ENCODE data around the gene B4GALT3. TPM values are rescaled to one million over a fixed set of nuclear protein-coding genes. Genes with fewer than 3 reads are reported as not detected.

The B4GALT3 gene
- polyA plus RNA-seq, 1 experiment: 39.0 TPM

GRCh38 chr1:161206411-161207140 is 29.3 kb upstream of the B4GALT3 start:
- Histone ChIP-seq H3K27me3 (ENCODE audit: control insufficient read depth, insufficient read depth, low read length) (no peaks in the 10 kb centered on the region), H3K36me3 (ENCODE audit: control insufficient read depth, insufficient read depth, low read length) (peaks cover 20% of the 10 kb centered on the region), H3K4me3 (ENCODE audit: low read depth, low read length) (no peak overlapping the region)
- TF ChIP-seq, protein P1, sequence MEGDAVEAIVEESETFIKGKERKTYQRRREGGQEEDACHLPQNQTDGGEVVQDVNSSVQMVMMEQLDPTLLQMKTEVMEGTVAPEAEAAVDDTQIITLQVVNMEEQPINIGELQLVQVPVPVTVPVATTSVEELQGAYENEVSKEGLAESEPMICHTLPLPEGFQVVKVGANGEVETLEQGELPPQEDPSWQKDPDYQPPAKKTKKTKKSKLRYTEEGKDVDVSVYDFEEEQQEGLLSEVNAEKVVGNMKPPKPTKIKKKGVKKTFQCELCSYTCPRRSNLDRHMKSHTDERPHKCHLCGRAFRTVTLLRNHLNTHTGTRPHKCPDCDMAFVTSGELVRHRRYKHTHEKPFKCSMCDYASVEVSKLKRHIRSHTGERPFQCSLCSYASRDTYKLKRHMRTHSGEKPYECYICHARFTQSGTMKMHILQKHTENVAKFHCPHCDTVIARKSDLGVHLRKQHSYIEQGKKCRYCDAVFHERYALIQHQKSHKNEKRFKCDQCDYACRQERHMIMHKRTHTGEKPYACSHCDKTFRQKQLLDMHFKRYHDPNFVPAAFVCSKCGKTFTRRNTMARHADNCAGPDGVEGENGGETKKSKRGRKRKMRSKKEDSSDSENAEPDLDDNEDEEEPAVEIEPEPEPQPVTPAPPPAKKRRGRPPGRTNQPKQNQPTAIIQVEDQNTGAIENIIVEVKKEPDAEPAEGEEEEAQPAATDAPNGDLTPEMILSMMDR (IDR thresholded peaks at IDR 0.05; ENCODE audit: insufficient read depth, low read depth, low read length): no peak
- CTCF ChIA-PET: interaction anchor here (0.9 to 13.8 kb wide), 5 partner anchors 9 to 138 kb away, joined by 3 to 159 read pairs (median 4); partner anchors contain the start of genes APOA2 and TOMM40L
- POLR2A ChIA-PET: interaction anchor here (1.2 kb wide), 1 partner anchor 9 kb away, joined by 5 read pairs; no protein-coding TSS in a partner anchor
- DNase-seq (ENCODE audit: low read depth): no peak

DNA sequence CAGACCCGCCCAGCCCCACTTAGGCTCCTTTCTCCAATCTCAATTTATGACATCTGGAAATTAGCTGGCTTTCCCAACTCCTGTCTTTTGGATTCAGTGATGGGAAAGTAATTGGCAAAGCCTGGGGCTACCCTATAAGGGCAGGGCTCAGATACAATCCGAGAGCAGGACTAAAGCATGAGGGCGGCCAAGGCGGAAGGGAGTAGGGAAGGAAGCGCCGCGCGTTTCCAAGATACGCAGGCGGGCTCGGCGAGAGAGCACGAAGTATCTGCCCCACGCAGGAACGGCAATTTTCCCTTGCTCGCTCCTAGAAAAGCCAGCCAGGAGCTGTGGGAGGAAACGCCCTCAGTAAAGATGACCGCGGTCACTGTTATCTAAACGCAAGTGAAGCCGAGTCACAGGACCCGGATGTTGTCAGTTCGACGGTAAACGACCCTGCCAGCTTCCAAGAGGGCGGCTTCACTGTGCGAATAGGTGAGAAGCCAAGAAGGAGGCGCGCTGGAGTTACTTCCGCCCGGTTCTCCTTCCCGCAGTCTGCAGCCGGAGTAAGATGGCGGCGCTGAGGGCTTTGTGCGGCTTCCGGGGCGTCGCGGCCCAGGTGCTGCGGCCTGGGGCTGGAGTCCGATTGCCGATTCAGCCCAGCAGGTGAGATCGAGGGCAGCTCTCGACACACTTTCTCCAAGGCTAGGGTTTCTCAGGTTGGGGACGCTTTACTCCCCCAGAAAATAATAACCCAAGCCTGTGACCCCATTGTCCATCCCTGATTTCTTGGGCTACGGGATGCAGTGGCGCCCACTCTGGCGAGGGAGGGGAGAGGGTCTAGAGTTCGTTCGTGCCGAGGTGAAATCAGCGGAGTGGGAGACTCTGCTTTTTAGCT is 24.8 kb upstream of the B4GALT3 start, which contains the start of gene NDUFS2:
Gene NDUFS2 (plus strand): TSS at position 532 of the 877 bp plus-strand sequence. CDS start 19 bp downstream, at position 551.
- TF ChIP-seq, protein P1 (IDR thresholded peaks at IDR 0.05; ENCODE audit: insufficient read depth, low read depth, low read length): peak; percentile 39
- Histone ChIP-seq H3K27me3 (ENCODE audit: control insufficient read depth, insufficient read depth, low read length) (no peaks in the 10 kb centered on the region), H3K4me3 (ENCODE audit: low read depth, low read length) (peak within 1 kb of the TSS; percentile 70), H3K36me3 (ENCODE audit: control insufficient read depth, insufficient read depth, low read length) (peaks cover 6% of the 10 kb centered on the region)
- DNase-seq (ENCODE audit: low read depth): peak; percentile 93
- ChIA-PET POLR2A (interaction anchor here (0.6 to 1.2 kb wide), 5 partner anchors 11 to 188 kb away, joined by 3 to 4 read pairs (median 3); partner anchors contain the start of gene DEDD), CTCF (interaction anchor here (0.7 to 13.8 kb wide), 8 partner anchors 9 to 185 kb away, joined by 3 to 159 read pairs (median 8); partner anchors contain the start of genes APOA2 and TOMM40L)

DNA sequence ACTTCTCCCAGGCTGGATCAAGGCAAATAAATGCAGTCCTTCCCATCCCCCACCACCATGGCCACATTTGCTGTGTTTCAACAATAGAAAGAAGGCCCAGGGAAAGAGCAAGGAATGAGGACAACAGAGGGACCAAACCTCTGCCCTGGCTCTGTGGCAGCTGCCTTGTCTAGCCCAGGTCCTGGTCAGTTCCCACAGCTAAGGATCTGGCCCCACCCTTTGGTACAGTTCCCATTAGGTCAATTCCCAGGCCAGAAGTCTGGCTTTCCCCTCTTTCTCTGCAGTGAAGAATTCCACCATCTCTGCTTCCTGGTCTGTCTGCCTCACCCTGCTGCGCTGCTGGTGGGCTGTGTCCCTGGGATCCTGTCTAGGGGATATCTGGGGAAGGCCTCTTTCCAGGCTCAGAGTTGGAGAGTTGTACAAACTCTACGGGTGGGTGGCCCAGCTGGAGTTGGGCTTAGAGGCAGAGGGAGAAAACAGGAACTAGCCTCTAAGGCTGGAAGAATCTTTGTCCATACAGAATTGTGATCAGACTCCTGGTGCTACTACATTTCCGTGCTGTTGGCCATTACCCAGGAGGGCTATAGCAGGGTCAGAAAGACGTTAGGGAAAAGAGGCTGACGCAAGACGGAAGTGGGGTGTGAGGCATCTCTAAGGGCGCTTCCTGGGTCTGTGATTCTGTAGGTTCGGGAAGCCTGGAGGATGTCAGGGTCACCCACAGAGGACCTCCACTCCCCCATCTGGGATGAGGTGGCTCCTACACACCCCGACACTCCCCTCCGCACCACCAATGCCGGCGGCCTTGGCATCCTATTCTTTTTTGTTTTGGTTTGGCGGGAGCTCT is 23.9 kb upstream of the B4GALT3 start:
- H3K4me3 ChIP-seq (ENCODE audit: low read depth, low read length): peak overlapping the region; percentile 30; the same call in 1 of the 2 replicates
- POLR2A ChIA-PET: interaction anchor here (0.5 to 1.2 kb wide), 5 partner anchors 12 to 121 kb away, joined by 3 to 4 read pairs (median 3); partner anchors contain the start of gene DEDD
- CTCF ChIA-PET: interaction anchor here (0.7 to 13.8 kb wide), 8 partner anchors 8 to 186 kb away, joined by 3 to 159 read pairs (median 8); partner anchors contain the start of genes APOA2 and TOMM40L
- no peaks in the 10 kb centered on the region for H3K27me3 ChIP-seq (ENCODE audit: control insufficient read depth, insufficient read depth, low read length)
- DNase-seq (ENCODE audit: low read depth): no peak
- H3K36me3 ChIP-seq (ENCODE audit: control insufficient read depth, insufficient read depth, low read length): peaks cover 3% of the 10 kb centered on the region; the same call in 1 of the 2 replicates
- TF ChIP-seq, protein P1 (IDR thresholded peaks at IDR 0.05; ENCODE audit: insufficient read depth, low read depth, low read length): no peak

- ChIA-PET CTCF (interaction anchor here (2.6 to 13.8 kb wide), 3 partner anchors 9 to 182 kb away, joined by 8 to 159 read pairs (median 13); partner anchors contain the start of genes APOA2 and TOMM40L), POLR2A (no interaction called here)
- TF ChIP-seq, protein P1 (IDR thresholded peaks at IDR 0.05; ENCODE audit: insufficient read depth, low read depth, low read length): no peak
- Histone ChIP-seq H3K27me3 (ENCODE audit: control insufficient read depth, insufficient read depth, low read length) (no peaks in the 10 kb centered on the region), H3K36me3 (ENCODE audit: control insufficient read depth, insufficient read depth, low read length) (peaks cover 3% of the 10 kb centered on the region), H3K4me3 (ENCODE audit: low read depth, low read length) (no peak overlapping the region)
- no peak for DNase-seq (ENCODE audit: low read depth)
Measured at GRCh38 chr1:161200421-161200991, 23.2 kb upstream of the B4GALT3 start.

Data from BJ (cell line).